ENCODE data around the gene CCDC148.
"Not testable (repeated sequence)": the region's sequence is repeated elsewhere in the genome, so short reads cannot be mapped to it uniquely, and the experiment has no call there.

- TF ChIP-seq, protein P1, sequence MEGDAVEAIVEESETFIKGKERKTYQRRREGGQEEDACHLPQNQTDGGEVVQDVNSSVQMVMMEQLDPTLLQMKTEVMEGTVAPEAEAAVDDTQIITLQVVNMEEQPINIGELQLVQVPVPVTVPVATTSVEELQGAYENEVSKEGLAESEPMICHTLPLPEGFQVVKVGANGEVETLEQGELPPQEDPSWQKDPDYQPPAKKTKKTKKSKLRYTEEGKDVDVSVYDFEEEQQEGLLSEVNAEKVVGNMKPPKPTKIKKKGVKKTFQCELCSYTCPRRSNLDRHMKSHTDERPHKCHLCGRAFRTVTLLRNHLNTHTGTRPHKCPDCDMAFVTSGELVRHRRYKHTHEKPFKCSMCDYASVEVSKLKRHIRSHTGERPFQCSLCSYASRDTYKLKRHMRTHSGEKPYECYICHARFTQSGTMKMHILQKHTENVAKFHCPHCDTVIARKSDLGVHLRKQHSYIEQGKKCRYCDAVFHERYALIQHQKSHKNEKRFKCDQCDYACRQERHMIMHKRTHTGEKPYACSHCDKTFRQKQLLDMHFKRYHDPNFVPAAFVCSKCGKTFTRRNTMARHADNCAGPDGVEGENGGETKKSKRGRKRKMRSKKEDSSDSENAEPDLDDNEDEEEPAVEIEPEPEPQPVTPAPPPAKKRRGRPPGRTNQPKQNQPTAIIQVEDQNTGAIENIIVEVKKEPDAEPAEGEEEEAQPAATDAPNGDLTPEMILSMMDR (conservative IDR thresholded peaks at IDR 0.05; ENCODE audit: low read depth, low read length) = not testable (repeated sequence)
- TF ChIP-seq EZH2 (IDR thresholded peaks at IDR 0.05; ENCODE audit: low read length, unreplicated experiment) = not testable (repeated sequence)
Observed at GRCh38 chr2:158351466-158351816, 105.1 kb downstream of the CCDC148 start.

Measured in PC-3 (cell line).